Measurements from ENCODE around the gene SBF2.

GRCh38 chr11:9821008-9821752 lies 472.8 kb downstream of the SBF2 start:
- TF ChIP-seq, protein P1, sequence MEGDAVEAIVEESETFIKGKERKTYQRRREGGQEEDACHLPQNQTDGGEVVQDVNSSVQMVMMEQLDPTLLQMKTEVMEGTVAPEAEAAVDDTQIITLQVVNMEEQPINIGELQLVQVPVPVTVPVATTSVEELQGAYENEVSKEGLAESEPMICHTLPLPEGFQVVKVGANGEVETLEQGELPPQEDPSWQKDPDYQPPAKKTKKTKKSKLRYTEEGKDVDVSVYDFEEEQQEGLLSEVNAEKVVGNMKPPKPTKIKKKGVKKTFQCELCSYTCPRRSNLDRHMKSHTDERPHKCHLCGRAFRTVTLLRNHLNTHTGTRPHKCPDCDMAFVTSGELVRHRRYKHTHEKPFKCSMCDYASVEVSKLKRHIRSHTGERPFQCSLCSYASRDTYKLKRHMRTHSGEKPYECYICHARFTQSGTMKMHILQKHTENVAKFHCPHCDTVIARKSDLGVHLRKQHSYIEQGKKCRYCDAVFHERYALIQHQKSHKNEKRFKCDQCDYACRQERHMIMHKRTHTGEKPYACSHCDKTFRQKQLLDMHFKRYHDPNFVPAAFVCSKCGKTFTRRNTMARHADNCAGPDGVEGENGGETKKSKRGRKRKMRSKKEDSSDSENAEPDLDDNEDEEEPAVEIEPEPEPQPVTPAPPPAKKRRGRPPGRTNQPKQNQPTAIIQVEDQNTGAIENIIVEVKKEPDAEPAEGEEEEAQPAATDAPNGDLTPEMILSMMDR (IDR thresholded peaks at IDR 0.05), result no peak
- no peak for TF ChIP-seq POLR2AphosphoS5 (IDR thresholded peaks at IDR 0.05)
- TF ChIP-seq EP300 (IDR thresholded peaks at IDR 0.05), result no peak
- TF ChIP-seq POLR2A (IDR thresholded peaks at IDR 0.05), result no peak

All from gastroesophageal sphincter (tissue), 3 donors.